Fibroblast of villous mesenchyme (primary cell): Measurements from ENCODE around the gene TBC1D22A. TPM values are rescaled to one million over a fixed set of nuclear protein-coding genes. Genes with fewer than 3 reads are reported as not detected.

Source experiments
- DNase-seq: peaks from one replicate; pipeline ENCODE4 v3.0.0-alpha.2; 2010; ENCODE audit warnings: low read depth
- H3K4me3 ChIP-seq: 2 replicates; pipeline ENCODE4 v1.5.1; 2011; ENCODE audit warnings: low read depth, mild to moderate bottlenecking, low read length
- CTCF ChIP-seq: IDR thresholded peaks from 2 replicates; pipeline ENCODE4 v1.5.1; 2012; ENCODE audit warnings: low read depth, mild to moderate bottlenecking, low read length; ENCODE audit not compliant: insufficient read depth
- total RNA-seq: library from RNA; depleted of rRNA; stranded (reverse); fragments of >200 nt; gene quantifications from 2 replicates; pipeline ENCODE4 v1.2.3, GENCODE V29; 2012

TBC1D22A gene
- total RNA-seq, 1 donor = 12.5 TPM

GRCh38 chr22:46991666-46992065, 229.2 kb downstream of the TBC1D22A start:
- H3K4me3 ChIP-seq = no peak overlapping the region
- no peak for TF ChIP-seq CTCF
- DNase-seq = no peak

- no peak overlapping the region for H3K4me3 ChIP-seq
- no peak for DNase-seq
- TF ChIP-seq CTCF = no peak
Measured at GRCh38 chr22:46992121-46992731, 229.8 kb downstream of the TBC1D22A start.

GRCh38 chr22:46993633-46994032, 231.2 kb downstream of the TBC1D22A start:
- no peak overlapping the region for H3K4me3 ChIP-seq
- DNase-seq = no peak
- no peak for TF ChIP-seq CTCF

- DNase-seq = no peak
- TF ChIP-seq CTCF = no peak
- no peak overlapping the region for H3K4me3 ChIP-seq
Measured at GRCh38 chr22:46994265-46994664, 231.8 kb downstream of the TBC1D22A start.

GRCh38 chr22:46994983-46995382, 232.5 kb downstream of the TBC1D22A start:
- H3K4me3 ChIP-seq = no peak overlapping the region
- TF ChIP-seq CTCF = no peak
- DNase-seq = no peak

GRCh38 chr22:46995501-46996360, 233.3 kb downstream of the TBC1D22A start:
- TF ChIP-seq CTCF = no peak
- H3K4me3 ChIP-seq = no peak overlapping the region
- DNase-seq = no peak
